SU-DHL-6 (cell line): ENCODE results near the gene CCT2.

Experiments
- CTCF ChIP-seq: fragments of 200-600 bp; sonication (generic); IDR thresholded peaks from one replicate; pipeline ENCODE4 v1.5.1; 2017; ENCODE audit warnings: antibody characterized with exemption, mild to moderate bottlenecking, low read length, moderate library complexity; ENCODE audit not compliant: insufficient read depth, poor library complexity, severe bottlenecking
- EZH2phosphoT487 ChIP-seq: fragments of 200-600 bp; sonication (generic), shearing (Covaris generic); conservative IDR thresholded peaks from 2 replicates; pipeline ENCODE4 v1.6.1; 2018; ENCODE audit warnings: mild to moderate bottlenecking, antibody characterized with exemption, low read length, moderate library complexity, mixed read lengths

- TF ChIP-seq EZH2phosphoT487: no peak
- no peak for TF ChIP-seq CTCF
Observed at GRCh38 chr12:69545081-69545480, 40.2 kb upstream of the CCT2 start.
